ENCODE measurements around the gene EHD4. TPM values are rescaled to one million over a fixed set of nuclear protein-coding genes. Genes with fewer than 3 reads are reported as not detected.
A peak's percentile ranks its signal among the peaks of the same experiment; 100 is the strongest.

EHD4 gene
- total RNA-seq, 1 donor from 2014 or later = 64.9 TPM

- peaks cover 20% of the 10 kb centered on the region for H3K36me3 Mint-ChIP-seq (ENCODE audit: low read depth, unreplicated experiment)
- no peak overlapping the region for H3K4me3 Mint-ChIP-seq (ENCODE audit: unreplicated experiment)
- H3K27me3 Mint-ChIP-seq (ENCODE audit: unreplicated experiment) = peaks cover 30% of the 10 kb centered on the region
- no peak for DNase-seq (ENCODE audit: low spot score)
- H3K9me3 Mint-ChIP-seq (ENCODE audit: unreplicated experiment) = no peaks in the 10 kb centered on the region
- peaks cover 6% of the 10 kb centered on the region for H3K4me1 Mint-ChIP-seq (ENCODE audit: unreplicated experiment)
- peak overlapping the region; percentile 65 for H3K27ac Mint-ChIP-seq (ENCODE audit: unreplicated experiment)
- TF ChIP-seq CTCF (IDR thresholded peaks at IDR 0.05; ENCODE audit: unreplicated experiment) = no peak
These were observed 90.8 kb downstream of the EHD4 start for GRCh38 chr15:41881550-41881919.

- H3K27me3 Mint-ChIP-seq (ENCODE audit: unreplicated experiment) = peaks cover 29% of the 10 kb centered on the region
- no peak for DNase-seq (ENCODE audit: low spot score)
- peak overlapping the region; percentile 65 for H3K27ac Mint-ChIP-seq (ENCODE audit: unreplicated experiment)
- H3K4me3 Mint-ChIP-seq (ENCODE audit: unreplicated experiment) = no peak overlapping the region
- no peaks in the 10 kb centered on the region for H3K9me3 Mint-ChIP-seq (ENCODE audit: unreplicated experiment)
- H3K4me1 Mint-ChIP-seq (ENCODE audit: unreplicated experiment) = peaks cover 6% of the 10 kb centered on the region
- TF ChIP-seq CTCF (IDR thresholded peaks at IDR 0.05; ENCODE audit: unreplicated experiment) = no peak
- peaks cover 20% of the 10 kb centered on the region for H3K36me3 Mint-ChIP-seq (ENCODE audit: low read depth, unreplicated experiment)
These were observed 91.3 kb downstream of the EHD4 start for GRCh38 chr15:41881086-41881485.

- DNase-seq (ENCODE audit: low spot score) = no peak
- peaks cover 27% of the 10 kb centered on the region for H3K27me3 Mint-ChIP-seq (ENCODE audit: unreplicated experiment)
These were observed 92.0 kb downstream of the EHD4 start for GRCh38 chr15:41880156-41880877.

GRCh38 chr15:41879321-41879845, 93.0 kb downstream of the EHD4 start:
- Mint-ChIP-seq H3K36me3 (ENCODE audit: low read depth, unreplicated experiment) (peaks cover 12% of the 10 kb centered on the region), H3K27ac (ENCODE audit: unreplicated experiment) (no peak overlapping the region), H3K9me3 (ENCODE audit: unreplicated experiment) (no peaks in the 10 kb centered on the region), H3K4me3 (ENCODE audit: unreplicated experiment) (peak overlapping the region; percentile 73), H3K4me1 (ENCODE audit: unreplicated experiment) (peaks cover 3% of the 10 kb centered on the region), H3K27me3 (ENCODE audit: unreplicated experiment) (peaks cover 24% of the 10 kb centered on the region)
- TF ChIP-seq CTCF (IDR thresholded peaks at IDR 0.05; ENCODE audit: unreplicated experiment) = no peak
- DNase-seq (ENCODE audit: low spot score) = no peak

More at GRCh38 chr15:41880156-41880877, 92.0 kb downstream of the EHD4 start:
- H3K27ac Mint-ChIP-seq (ENCODE audit: unreplicated experiment) = no peak overlapping the region
- peaks cover 4% of the 10 kb centered on the region for H3K4me1 Mint-ChIP-seq (ENCODE audit: unreplicated experiment)
- TF ChIP-seq CTCF (IDR thresholded peaks at IDR 0.05; ENCODE audit: unreplicated experiment) = no peak
- no peaks in the 10 kb centered on the region for H3K9me3 Mint-ChIP-seq (ENCODE audit: unreplicated experiment)
- peaks cover 18% of the 10 kb centered on the region for H3K36me3 Mint-ChIP-seq (ENCODE audit: low read depth, unreplicated experiment)
- H3K4me3 Mint-ChIP-seq (ENCODE audit: unreplicated experiment) = peak overlapping the region; percentile 29

GRCh38 chr15:41878355-41878699, 94.0 kb downstream of the EHD4 start:
- DNase-seq (ENCODE audit: low spot score) = no peak
- H3K36me3 Mint-ChIP-seq (ENCODE audit: low read depth, unreplicated experiment) = peaks cover 15% of the 10 kb centered on the region
- H3K27me3 Mint-ChIP-seq (ENCODE audit: unreplicated experiment) = peaks cover 20% of the 10 kb centered on the region
- H3K4me3 Mint-ChIP-seq (ENCODE audit: unreplicated experiment) = peak overlapping the region; percentile 16
- TF ChIP-seq CTCF (IDR thresholded peaks at IDR 0.05; ENCODE audit: unreplicated experiment) = no peak
- H3K9me3 Mint-ChIP-seq (ENCODE audit: unreplicated experiment) = no peaks in the 10 kb centered on the region
- H3K4me1 Mint-ChIP-seq (ENCODE audit: unreplicated experiment) = peaks cover 3% of the 10 kb centered on the region
- H3K27ac Mint-ChIP-seq (ENCODE audit: unreplicated experiment) = no peak overlapping the region
